Liver (tissue), 3 donors: ENCODE measurements around the gene PCDH9.

Experiments
- CTCF ChIP-seq: fragments of 150-350 bp; IDR thresholded peaks from 2 replicates; pipeline ENCODE4 v1.5.1; 2017; ENCODE audit warnings: improper control_type of control experiment, low read depth, low read length; ENCODE audit not compliant: missing input control
- GABPA ChIP-seq, 2 donors: IDR thresholded peaks in 1 of 2; conservative IDR thresholded peaks in 1 of 2; 2 replicates each; pipeline ENCODE4 v1.6.1; 2016; ENCODE audit warnings: antibody characterized with exemption in 2 of 2, mild to moderate bottlenecking in 1 of 2, moderate library complexity in 1 of 2
- HNF4G ChIP-seq: IDR thresholded peaks from 2 replicates; pipeline ENCODE4 v1.6.1; 2016; ENCODE audit warnings: antibody characterized with exemption
- REST ChIP-seq: IDR thresholded peaks from 2 replicates; pipeline ENCODE4 v1.6.1; 2016; ENCODE audit warnings: antibody characterized with exemption, mild to moderate bottlenecking
- RXRA ChIP-seq, 2 donors: IDR thresholded peaks; 2 replicates each; pipeline ENCODE4 v1.6.1; 2017 to 2018; ENCODE audit warnings: antibody characterized with exemption in 2 of 2, mild to moderate bottlenecking in 1 of 2
- donor health status: healthy.
- donor health status: healthy.

GRCh38 chr13:66273011-66273410 is 957.1 kb downstream of the PCDH9 start:
- TF ChIP-seq CTCF (no peak), REST (no peak), RXRA (IDR thresholded peaks at IDR 0.05) (no peak), GABPA (IDR thresholded peaks at IDR 0.05 in 1 of 2, conservative IDR thresholded peaks at IDR 0.05 in 1 of 2) (no peak), HNF4G (no peak)
